ENCODE data around the gene RAB29. TPM values are rescaled to one million over a fixed set of nuclear protein-coding genes. Genes with fewer than 3 reads are reported as not detected.

The RAB29 gene
- polyA plus RNA-seq, 1 donor from 2014 or later: 0.40 TPM

DNA sequence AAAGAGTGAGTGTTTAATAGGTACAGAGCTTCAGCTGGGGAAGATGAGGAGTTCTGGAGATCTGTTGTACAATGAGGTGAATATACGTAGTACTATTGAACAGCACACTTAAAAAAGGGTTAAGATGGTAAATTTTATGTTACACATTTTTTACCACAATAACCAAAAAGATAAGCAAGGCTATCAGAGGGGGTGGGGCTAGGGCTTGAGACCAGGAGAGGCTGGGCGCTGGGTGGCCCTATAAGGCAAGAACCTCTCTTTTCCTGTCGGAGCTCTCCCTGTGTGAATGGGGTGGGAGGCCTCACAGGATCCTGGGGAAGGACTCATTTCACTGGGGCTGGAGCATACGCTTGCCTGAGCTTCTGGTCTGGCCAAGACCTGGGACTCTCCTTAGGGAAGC lies 28.7 kb upstream of the RAB29 start:
- no peaks in the 10 kb centered on the region for H3K27me3 ChIP-seq (ENCODE audit: insufficient read depth, low read depth, low read length)
- no peak overlapping the region for H3K27ac ChIP-seq (ENCODE audit: low read length)
- no peaks in the 10 kb centered on the region for H3K9me3 ChIP-seq (ENCODE audit: low read length)
- H3K36me3 ChIP-seq (ENCODE audit: insufficient read depth, low read length): no peaks in the 10 kb centered on the region
- H3F3A ChIP-seq (ENCODE audit: insufficient read depth, low read length, poor library complexity, severe bottlenecking): no peaks in the 10 kb centered on the region
- no peak overlapping the region for H3K9ac ChIP-seq (ENCODE audit: low read length)
- no peaks in the 10 kb centered on the region for H3K9me2 ChIP-seq (ENCODE audit: insufficient read depth, low read length)
- H3K4me3 ChIP-seq (ENCODE audit: low read length): no peak overlapping the region
- H3K79me2 ChIP-seq (replicated peaks; ENCODE audit: insufficient read depth, low read length): no peaks in the 10 kb centered on the region
- H3K4me2 ChIP-seq (ENCODE audit: low read length): no peak overlapping the region
- no peak overlapping the region for H2AFZ ChIP-seq (ENCODE audit: low read depth, low read length)
- H4K20me1 ChIP-seq (ENCODE audit: insufficient read depth): no peaks in the 10 kb centered on the region
- no peak for TF ChIP-seq TAF1 (IDR thresholded peaks at IDR 0.05; ENCODE audit: low read depth)
- no peak for TF ChIP-seq MXI1 (conservative IDR thresholded peaks at IDR 0.05; ENCODE audit: poor library complexity, severe bottlenecking)
- TF ChIP-seq EZH2 (IDR thresholded peaks at IDR 0.05; ENCODE audit: borderline replicate concordance, insufficient read depth, low read length, poor library complexity, severe bottlenecking): no peak
- TF ChIP-seq REST (IDR thresholded peaks at IDR 0.05; ENCODE audit: borderline replicate concordance): no peak
- TF ChIP-seq RAD21 (conservative IDR thresholded peaks at IDR 0.05): no peak
- no peak for TF ChIP-seq EP300 (conservative IDR thresholded peaks at IDR 0.05; ENCODE audit: poor library complexity, severe bottlenecking)
- no peak for TF ChIP-seq POLR2AphosphoS5 (IDR thresholded peaks at IDR 0.05)
- no peak for TF ChIP-seq SMC3 (conservative IDR thresholded peaks at IDR 0.05; ENCODE audit: poor library complexity)
- no peak for TF ChIP-seq CTCF (IDR thresholded peaks at IDR 0.05; ENCODE audit: poor library complexity, severe bottlenecking)

DNA sequence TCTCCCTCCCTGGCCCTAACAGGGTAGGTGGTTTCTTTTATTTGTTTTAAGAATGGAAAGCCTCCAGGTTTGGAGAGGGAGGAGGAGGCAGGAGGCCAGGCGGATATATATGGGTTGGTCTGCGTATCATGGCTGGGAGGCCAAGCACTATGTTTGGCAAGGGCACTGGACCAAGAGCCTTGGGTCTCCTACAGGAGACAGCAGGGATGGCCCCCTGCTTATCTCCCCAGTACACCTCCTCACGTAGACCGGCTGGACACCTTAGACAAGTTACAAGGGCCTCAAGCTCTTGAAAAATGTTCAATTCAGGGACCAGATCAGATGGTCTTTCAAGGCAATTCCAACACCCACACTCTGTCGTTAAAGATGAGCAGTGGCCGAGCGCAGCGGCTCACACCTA lies 26.8 kb upstream of the RAB29 start:
- Histone ChIP-seq H3K27me3 (ENCODE audit: insufficient read depth, low read depth, low read length) (no peaks in the 10 kb centered on the region), H3K79me2 (replicated peaks; ENCODE audit: insufficient read depth, low read length) (no peaks in the 10 kb centered on the region), H3K36me3 (ENCODE audit: insufficient read depth, low read length) (no peaks in the 10 kb centered on the region), H3K9me3 (ENCODE audit: low read length) (no peaks in the 10 kb centered on the region), H2AFZ (ENCODE audit: low read depth, low read length) (no peak overlapping the region), H4K20me1 (ENCODE audit: insufficient read depth) (no peaks in the 10 kb centered on the region), H3K9me2 (ENCODE audit: insufficient read depth, low read length) (no peaks in the 10 kb centered on the region), H3K27ac (ENCODE audit: low read length) (no peak overlapping the region), H3K4me3 (ENCODE audit: low read length) (no peak overlapping the region), H3K9ac (ENCODE audit: low read length) (no peak overlapping the region), H3F3A (ENCODE audit: insufficient read depth, low read length, poor library complexity, severe bottlenecking) (no peaks in the 10 kb centered on the region), H3K4me2 (ENCODE audit: low read length) (no peak overlapping the region)
- TF ChIP-seq TAF1 (IDR thresholded peaks at IDR 0.05; ENCODE audit: low read depth) (no peak), POLR2AphosphoS5 (IDR thresholded peaks at IDR 0.05) (no peak)

Measured in neural cell (in vitro differentiated cells).